HEK293T (cell line): ENCODE measurements around the gene SGMS1.

Source experiments
- CTCF ChIA-PET: fragments of 350-600 bp; formaldehyde crosslinking; extraction: SDS; loops from one replicate; lab custom pipeline; 2021; ENCODE audit warnings: antibody characterized with exemption, inconsistent platforms; lab: Yijun Ruan, JAX
- POLR2A ChIA-PET: fragments of 350-600 bp; formaldehyde crosslinking; extraction: SDS; loops from one replicate; lab custom pipeline; 2020; ENCODE audit warnings: antibody characterized with exemption, inconsistent platforms; lab: Yijun Ruan, JAX
- DNase-seq: peaks from one replicate; pipeline ENCODE4 v3.0.0; 2012; ENCODE audit warnings: mixed read lengths; ENCODE audit errors: extremely low spot score
- ARNT ChIP-seq: fragments of 450-650 bp; IDR thresholded peaks from 2 replicates; pipeline ENCODE4 v1.6.1; 2017; ENCODE audit warnings: mild to moderate bottlenecking
- BHLHE40 ChIP-seq: fragments of 450-650 bp; IDR thresholded peaks from 2 replicates; pipeline ENCODE4 v1.6.1; 2016; ENCODE audit warnings: mild to moderate bottlenecking, moderate library complexity, borderline replicate concordance
- CTBP1 ChIP-seq: fragments of 450-650 bp; IDR thresholded peaks from 2 replicates; pipeline ENCODE4 v1.6.1; 2016; ENCODE audit warnings: borderline replicate concordance
- ELF4 ChIP-seq: fragments of 450-650 bp; IDR thresholded peaks from 2 replicates; pipeline ENCODE4 v1.6.1; 2017; ENCODE audit warnings: antibody characterized with exemption
- FOXA1 ChIP-seq: fragments of 450-650 bp; IDR thresholded peaks from 2 replicates; pipeline ENCODE4 v1.6.1; 2016; ENCODE audit warnings: mild to moderate bottlenecking
- FOXK2 ChIP-seq: fragments of 450-650 bp; IDR thresholded peaks from 2 replicates; pipeline ENCODE4 v1.6.1; 2016; ENCODE audit warnings: mild to moderate bottlenecking
- FOXM1 ChIP-seq: fragments of 450-650 bp; IDR thresholded peaks from 2 replicates; pipeline ENCODE4 v1.6.1; 2017; ENCODE audit warnings: mild to moderate bottlenecking, borderline replicate concordance
- HDGF ChIP-seq: fragments of 450-650 bp; IDR thresholded peaks from 2 replicates; pipeline ENCODE4 v1.6.1; 2017; ENCODE audit warnings: antibody characterized with exemption, borderline replicate concordance
- L3MBTL2 ChIP-seq: fragments of 450-650 bp; conservative IDR thresholded peaks from 2 replicates; pipeline ENCODE4 v1.6.1; 2016; ENCODE audit warnings: mild to moderate bottlenecking
- LEF1 ChIP-seq: fragments of 450-650 bp; IDR thresholded peaks from 2 replicates; pipeline ENCODE4 v1.6.1; 2017; ENCODE audit warnings: mild to moderate bottlenecking, borderline replicate concordance
- NFRKB ChIP-seq: fragments of 450-650 bp; IDR thresholded peaks from 2 replicates; pipeline ENCODE4 v1.6.1; 2016; ENCODE audit warnings: mild to moderate bottlenecking, moderate library complexity
- PKNOX1 ChIP-seq: fragments of 450-650 bp; IDR thresholded peaks from 2 replicates; pipeline ENCODE4 v1.6.1; 2016
- SP1 ChIP-seq: fragments of 450-650 bp; IDR thresholded peaks from 2 replicates; pipeline ENCODE4 v1.6.1; 2017
- SUZ12 ChIP-seq: fragments of 450-650 bp; IDR thresholded peaks from 2 replicates; pipeline ENCODE4 v1.6.1; 2016; ENCODE audit warnings: mild to moderate bottlenecking
- TARDBP ChIP-seq: fragments of 450-650 bp; IDR thresholded peaks from 2 replicates; pipeline ENCODE4 v1.6.1; 2016
- ZNF384 ChIP-seq: fragments of 450-650 bp; IDR thresholded peaks from 2 replicates; pipeline ENCODE4 v1.6.1; 2016

The SGMS1 gene

DNA sequence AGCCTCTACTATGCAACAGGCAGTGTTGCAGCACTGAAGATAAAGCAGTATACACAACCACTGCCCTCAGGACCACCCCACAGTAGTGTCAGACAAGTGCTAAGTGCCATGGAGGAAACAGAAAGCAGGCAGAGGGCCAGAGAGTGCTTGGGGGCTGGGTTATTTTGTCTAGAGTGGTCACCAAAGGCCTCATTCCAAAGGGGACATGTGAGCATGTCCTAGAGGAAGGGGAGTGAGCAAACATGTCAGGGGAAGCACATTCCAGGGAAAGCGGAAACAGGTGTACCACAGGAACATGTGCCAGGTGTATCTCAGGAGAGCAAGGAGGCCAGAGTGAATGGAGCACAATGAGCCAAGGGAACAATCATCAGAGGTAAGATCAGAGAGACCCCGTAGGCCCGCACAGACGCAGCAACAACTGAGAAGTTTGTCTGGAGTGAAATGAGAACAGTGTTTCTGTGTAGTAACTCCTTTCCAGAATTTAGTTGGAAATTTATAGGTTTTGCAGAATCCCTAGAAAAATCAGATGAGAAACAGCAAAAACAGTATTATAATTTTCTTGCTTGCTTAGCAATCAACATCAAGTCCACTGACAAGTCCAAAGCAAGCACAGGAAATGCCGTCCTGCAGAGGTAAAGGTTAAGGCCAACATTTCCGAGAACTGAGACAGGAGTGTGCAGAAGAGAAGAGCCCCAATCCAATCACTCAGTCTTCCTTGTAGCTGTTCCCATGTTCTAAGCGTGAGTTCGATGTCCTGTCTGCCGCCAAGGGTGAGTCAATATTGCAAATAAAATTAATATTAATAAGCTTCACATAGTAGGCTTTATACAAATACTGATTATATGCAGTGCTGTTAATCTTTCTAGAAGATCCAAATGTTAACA, 67.3 kb downstream of the SGMS1 start:
- DNase-seq, result no peak
- ChIA-PET POLR2A (interaction anchor here (1.0 kb wide), 1 partner anchor 68 kb away, joined by 3 read pairs; the partner anchor contains the start of gene SGMS1), CTCF (no interaction called here)
- no peak for TF ChIP-seq NFRKB
- TF ChIP-seq ELF4, result no peak
- no peak for TF ChIP-seq L3MBTL2
- no peak for TF ChIP-seq FOXA1
- TF ChIP-seq HDGF, result no peak
- TF ChIP-seq TARDBP, result no peak
- TF ChIP-seq LEF1, result no peak

- POLR2A ChIA-PET, result interaction anchor here (1.0 to 1.1 kb wide), 2 partner anchors 69 to 70 kb away, joined by 3 read pairs; partner anchors contain the start of gene SGMS1
- TF ChIP-seq NFRKB, result no peak
- no peak for TF ChIP-seq LEF1
- TF ChIP-seq PKNOX1, result no peak
- TF ChIP-seq HDGF, result no peak
- TF ChIP-seq SP1, result no peak
- TF ChIP-seq L3MBTL2, result no peak
- TF ChIP-seq FOXA1, result no peak
- TF ChIP-seq FOXK2, result no peak
- TF ChIP-seq SUZ12, result no peak
- TF ChIP-seq BHLHE40, result no peak
- no peak for TF ChIP-seq ARNT
- no peak for TF ChIP-seq TARDBP
- no peak for TF ChIP-seq ZNF384
- TF ChIP-seq ELF4, result no peak
- TF ChIP-seq FOXM1, result no peak
- no peak for TF ChIP-seq CTBP1
- CTCF ChIA-PET, result interaction anchor here (0.7 to 0.8 kb wide), 2 partner anchors 52 to 71 kb away, joined by 3 read pairs; no protein-coding TSS in a partner anchor
- no peak for DNase-seq
Observed at GRCh38 chr10:50554995-50555568, 68.7 kb downstream of the SGMS1 start.

- ChIA-PET POLR2A (interaction anchor here (1.9 kb wide), 1 partner anchor 70 kb away, joined by 8 read pairs; the partner anchor contains the start of gene SGMS1), CTCF (no interaction called here)
- TF ChIP-seq HDGF, result no peak
- no peak for TF ChIP-seq CTBP1
- no peak for TF ChIP-seq L3MBTL2
- no peak for TF ChIP-seq ELF4
- TF ChIP-seq FOXM1, result no peak
- DNase-seq, result no peak
Observed at GRCh38 chr10:50554376-50554994, 69.3 kb downstream of the SGMS1 start.

GRCh38 chr10:50552771-50553535, 70.8 kb downstream of the SGMS1 start:
- CTCF ChIA-PET, result interaction anchor here (1.1 kb wide), 1 partner anchor 14 kb away, joined by 3 read pairs; no protein-coding TSS in a partner anchor
- peak; percentile 32 for DNase-seq
- TF ChIP-seq PKNOX1 (peak; percentile 97), ELF4 (no peak), NFRKB (no peak), CTBP1 (no peak)
- POLR2A ChIA-PET, result interaction anchor here (1.9 kb wide), 1 partner anchor 72 kb away, joined by 8 read pairs; the partner anchor contains the start of gene SGMS1

- CTCF ChIA-PET, result interaction anchor here (1.1 kb wide), 1 partner anchor 14 kb away, joined by 3 read pairs; no protein-coding TSS in a partner anchor
- TF ChIP-seq BHLHE40 (no peak), PKNOX1 (no peak), SUZ12 (no peak), LEF1 (no peak), TARDBP (no peak), HDGF (no peak), ZNF384 (no peak), ELF4 (no peak), NFRKB (no peak), FOXK2 (no peak), FOXA1 (no peak), CTBP1 (no peak), FOXM1 (no peak), L3MBTL2 (no peak), SP1 (no peak), ARNT (no peak)
- POLR2A ChIA-PET, result interaction anchor here (1.9 kb wide), 1 partner anchor 72 kb away, joined by 8 read pairs; the partner anchor contains the start of gene SGMS1
- DNase-seq, result no peak
Observed at GRCh38 chr10:50552308-50552707, 71.4 kb downstream of the SGMS1 start.
